ENCODE results near the gene PRKN.

The PRKN gene

GRCh38 chr6:162671580-162672165, 55.9 kb downstream of the PRKN start:
- FAIRE-seq = no peak

DNA sequence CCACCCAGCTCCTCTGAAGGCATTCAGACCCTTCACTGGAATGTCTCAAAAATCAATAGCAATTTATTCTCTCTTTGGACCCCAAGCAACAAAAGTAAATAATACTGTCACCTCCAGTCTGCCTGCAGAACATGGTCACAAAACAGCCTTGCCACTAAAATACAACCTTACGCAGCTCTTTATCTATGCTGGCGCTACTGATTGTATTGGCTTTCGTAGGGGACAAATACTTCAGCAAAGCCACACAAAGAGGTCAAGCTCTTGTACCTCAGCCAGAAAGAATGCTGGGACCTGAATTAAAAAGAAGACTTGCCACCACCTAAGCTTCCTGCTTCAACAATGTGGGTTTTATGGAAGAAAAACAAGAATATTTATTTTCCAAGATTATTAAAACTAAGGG, 57.2 kb downstream of the PRKN start:
- no peak for FAIRE-seq

DNA sequence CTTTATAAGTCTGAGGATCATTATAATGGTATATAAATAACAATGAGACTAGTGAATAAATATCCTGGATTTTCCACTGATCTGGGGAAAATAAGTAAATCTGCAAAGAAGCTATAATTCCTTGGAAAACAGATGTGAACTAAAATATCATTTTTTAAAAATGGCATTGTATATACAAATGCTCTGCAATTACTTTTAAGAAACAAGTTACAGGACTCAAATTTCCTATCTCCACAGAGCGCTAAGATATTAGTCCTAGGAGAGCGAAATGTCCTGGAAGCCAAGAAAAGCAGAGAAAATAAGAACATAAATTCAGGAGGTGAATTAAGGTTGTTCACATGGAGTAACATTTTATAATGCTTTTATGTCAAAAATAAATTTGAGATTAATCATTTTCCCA, 61.3 kb downstream of the PRKN start:
- no peak for FAIRE-seq

DNA sequence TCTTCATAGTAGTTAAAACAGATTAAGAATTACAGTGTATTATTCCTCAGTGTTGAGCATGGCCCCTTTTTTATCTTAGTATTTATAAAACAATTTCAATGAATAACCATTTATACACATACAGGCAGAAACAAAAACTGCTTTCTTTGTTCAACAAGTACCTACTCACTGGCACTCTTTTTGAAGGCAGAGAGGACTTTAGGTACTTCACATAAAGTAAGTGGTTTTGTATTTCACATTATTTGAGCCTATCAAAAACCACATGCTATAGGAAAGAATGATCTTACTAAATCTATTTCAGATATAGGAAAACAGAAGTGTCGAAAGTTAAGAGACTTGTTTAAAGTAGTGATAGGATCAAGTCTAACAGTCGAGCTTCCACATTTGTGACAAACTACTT, 73.8 kb downstream of the PRKN start:
- FAIRE-seq = no peak

DNA sequence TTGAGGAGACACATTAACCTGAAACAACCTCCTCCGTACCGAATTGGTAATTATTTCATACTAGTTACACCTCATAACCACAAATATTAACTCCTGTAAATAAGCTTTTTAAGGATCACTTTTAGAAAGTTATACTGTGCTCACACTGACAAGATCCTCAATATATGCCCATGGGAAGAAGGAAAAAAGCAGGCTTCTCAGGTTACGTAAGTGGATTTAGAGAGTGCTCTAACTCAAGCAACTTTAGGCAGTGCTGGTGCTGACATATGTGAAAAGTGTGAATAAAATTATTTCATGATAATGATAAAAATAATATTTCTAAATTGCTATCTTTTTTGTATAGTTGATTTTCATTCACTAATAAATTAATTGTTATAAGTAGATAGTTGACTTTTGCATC, 76.1 kb downstream of the PRKN start:
- no peak for FAIRE-seq

DNA sequence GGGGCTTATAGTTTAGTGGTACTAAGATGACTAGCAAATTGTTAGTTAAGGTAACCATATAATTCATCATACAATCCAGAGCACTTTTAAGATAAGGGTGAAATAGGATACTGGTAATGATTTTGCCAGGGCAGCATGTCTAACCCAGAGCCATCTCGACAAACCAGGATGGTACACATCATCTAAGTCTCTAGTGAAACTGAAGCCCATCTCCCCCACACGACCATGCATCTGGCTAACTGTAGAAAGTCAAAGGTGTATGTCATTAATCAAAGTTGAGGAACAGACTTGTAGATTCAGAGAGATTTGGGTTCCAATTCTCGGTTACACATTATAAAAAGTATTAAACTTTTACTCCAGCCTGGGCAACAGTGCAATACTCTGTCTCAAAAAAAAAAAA, 78.3 kb downstream of the PRKN start:
- FAIRE-seq = no peak

GRCh38 chr6:162644153-162644552, 83.4 kb downstream of the PRKN start:
- no peak for FAIRE-seq

- no peak for FAIRE-seq
Observed at GRCh38 chr6:162640756-162641155, 86.8 kb downstream of the PRKN start.

GRCh38 chr6:162639951-162640350, 87.6 kb downstream of the PRKN start:
- no peak for FAIRE-seq

- FAIRE-seq = no peak
Observed at GRCh38 chr6:162638931-162639574, 88.5 kb downstream of the PRKN start.

DNA sequence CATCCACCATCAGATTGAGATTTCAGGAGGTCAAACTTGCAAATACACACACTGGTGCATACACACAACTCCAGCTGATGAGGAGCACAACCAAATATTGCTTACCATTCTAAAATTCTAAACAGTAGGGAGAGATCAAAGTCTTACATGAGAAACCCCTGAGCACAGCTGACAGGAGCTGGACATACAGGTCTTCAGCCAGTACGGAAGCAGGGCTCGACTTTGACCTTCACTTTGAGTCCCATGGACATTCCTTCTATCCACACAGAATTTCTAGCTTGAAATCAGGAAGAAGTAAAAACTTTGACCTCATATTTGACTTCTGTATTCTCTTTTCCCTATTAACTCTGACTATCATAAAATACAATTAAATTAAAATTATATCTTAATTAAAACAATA, 90.2 kb downstream of the PRKN start:
- no peak for FAIRE-seq

DNA sequence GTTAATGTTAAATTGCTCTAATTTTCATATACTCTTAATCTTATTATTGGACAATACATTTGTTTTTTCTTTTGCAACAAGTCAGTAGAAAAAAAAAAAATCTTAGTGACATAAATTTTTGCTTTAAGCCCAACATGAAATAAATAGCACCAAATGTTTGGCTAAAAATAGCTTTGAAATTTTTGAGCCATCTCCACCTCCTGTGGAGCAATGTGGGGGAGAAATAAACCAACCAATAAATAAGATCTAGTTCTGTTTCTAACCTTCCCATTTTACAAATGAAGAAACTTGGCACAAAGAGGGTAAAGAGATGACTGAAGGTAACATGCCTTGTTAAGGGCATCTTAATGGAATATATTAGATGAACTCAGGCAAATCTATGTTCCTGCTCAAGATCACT, 91.4 kb downstream of the PRKN start:
- no peak for FAIRE-seq

GRCh38 chr6:162631546-162631945, 96.0 kb downstream of the PRKN start:
- FAIRE-seq = no peak

DNA sequence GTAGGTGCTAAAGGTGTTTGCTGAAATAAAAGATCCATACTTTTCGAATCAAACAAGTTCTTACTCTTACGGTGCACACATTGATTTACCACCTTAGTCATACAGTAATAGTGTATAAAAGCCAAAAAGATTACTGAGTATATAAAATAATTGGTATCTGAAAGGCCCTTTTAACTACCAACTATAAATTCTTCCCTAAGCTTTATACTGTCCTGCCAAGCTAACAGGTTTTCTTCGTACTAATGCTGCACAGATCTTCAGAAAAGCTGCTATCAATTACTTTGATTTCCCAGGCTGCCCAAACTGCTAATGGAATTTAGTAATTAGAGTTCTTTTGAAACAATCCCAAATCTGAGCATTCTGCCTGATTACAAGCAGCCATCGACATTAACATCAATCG, 97.5 kb downstream of the PRKN start:
- no peak for FAIRE-seq

DNA sequence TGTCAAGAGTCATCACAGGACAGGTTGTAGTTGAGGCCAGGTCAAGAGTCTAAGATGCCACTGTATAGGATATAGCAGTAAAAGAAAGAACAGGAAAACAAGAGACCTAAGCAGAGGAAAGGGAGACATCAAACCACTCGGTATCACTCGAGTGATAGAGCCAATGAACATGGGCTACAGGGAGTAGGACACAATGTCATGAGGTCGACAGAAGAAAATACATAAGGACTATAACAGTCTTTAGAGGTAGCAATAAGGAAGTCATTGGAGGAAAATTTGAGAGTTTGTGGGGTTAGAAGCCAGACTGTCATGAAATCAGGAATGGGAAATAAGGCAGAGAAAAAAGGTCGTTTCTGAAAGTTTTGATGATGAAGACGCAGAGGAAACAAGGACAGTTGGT, 99.7 kb downstream of the PRKN start:
- FAIRE-seq = no peak

DNA sequence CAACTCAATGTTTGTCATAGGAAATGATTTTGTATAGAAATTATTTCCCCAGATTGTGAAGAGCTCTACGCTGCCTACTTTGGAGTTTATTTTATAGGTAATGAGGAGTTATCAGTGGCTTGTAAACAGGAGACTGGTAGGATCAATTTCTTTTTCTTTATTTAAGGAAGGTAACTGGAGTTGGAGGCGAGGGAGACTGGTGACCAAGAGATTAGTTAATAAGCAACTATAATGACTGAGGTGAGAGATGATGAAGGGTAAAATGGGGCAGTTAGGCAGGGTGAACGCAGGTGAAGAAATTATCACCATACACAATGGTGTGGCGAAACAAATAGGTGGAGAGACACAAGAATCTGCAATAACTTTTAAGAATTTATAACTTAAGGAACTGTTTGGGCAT, 100.2 kb downstream of the PRKN start:
- no peak for FAIRE-seq

GRCh38 chr6:162626869-162627268, 100.7 kb downstream of the PRKN start:
- no peak for FAIRE-seq

GRCh38 chr6:162625846-162626540, 101.6 kb downstream of the PRKN start:
- no peak for FAIRE-seq

- no peak for FAIRE-seq
Observed at GRCh38 chr6:162622572-162622971, 105.0 kb downstream of the PRKN start.

DNA sequence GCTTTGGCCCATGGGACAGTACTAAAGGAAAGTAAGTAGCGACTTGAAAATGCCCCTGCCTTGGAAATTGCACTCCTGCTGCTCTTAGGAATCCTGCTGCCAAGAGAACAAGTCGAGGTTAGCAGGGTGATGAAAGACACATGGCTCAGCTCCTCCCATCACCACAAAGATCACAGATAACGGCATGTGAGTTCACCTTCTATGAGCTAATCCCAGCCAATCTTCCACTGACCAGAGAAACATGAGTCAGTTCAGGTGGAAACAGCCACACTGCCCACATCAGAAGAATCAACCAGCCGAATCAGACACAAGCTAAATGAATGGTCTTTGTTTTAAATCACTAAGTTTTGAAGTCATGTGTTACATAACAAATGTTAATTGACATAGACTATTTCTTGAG, 106.3 kb downstream of the PRKN start:
- FAIRE-seq = no peak

DNA sequence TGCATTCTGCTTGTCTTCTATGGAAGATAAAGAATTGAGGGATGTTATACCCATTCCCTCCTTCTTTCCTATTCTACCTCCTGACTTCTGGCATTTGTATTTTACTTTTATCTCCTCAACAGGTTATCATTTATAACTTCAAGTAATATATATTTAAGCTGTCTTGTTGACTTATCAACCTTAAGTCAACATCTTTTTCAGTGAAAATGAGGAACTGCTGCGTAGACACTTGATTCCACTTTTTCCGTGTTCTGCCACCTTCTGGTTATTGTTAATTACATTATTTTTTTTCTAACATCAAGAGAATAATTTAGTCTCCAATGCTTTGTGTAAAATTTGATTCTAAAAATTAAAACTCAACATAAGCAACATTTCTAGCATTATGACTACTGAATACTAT, 107.5 kb downstream of the PRKN start:
- FAIRE-seq = no peak

GRCh38 chr6:162618448-162619002, 109.0 kb downstream of the PRKN start:
- no peak for FAIRE-seq

GRCh38 chr6:162615016-162615705, 112.4 kb downstream of the PRKN start:
- FAIRE-seq = no peak

DNA sequence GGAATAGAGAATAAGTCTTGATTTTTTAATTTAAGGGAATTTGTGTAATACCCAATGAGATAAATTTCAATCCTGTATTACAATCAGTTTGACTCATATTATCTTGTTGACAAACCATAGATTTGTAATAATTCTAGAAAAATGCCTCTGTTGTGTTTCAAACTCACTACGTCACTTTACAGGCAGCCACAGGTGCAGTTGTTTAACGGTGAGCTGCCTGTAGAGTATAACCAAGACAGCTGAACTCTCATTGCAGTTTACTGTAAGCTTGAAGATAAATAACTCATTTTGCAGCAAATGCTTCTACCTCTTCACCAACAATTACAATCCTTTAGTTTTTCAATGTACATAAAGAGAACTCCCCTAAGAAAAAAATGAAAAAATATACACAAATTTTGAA, 114.3 kb downstream of the PRKN start:
- no peak for FAIRE-seq

Data from TTC549 (cell line).